K562 (cell line): ENCODE measurements around the gene OOSP3. TPM values are rescaled to one million over a fixed set of nuclear protein-coding genes. Genes with fewer than 3 reads are reported as not detected.

Experiments used
- ATAC-seq: fragments of 200-7000 bp; cut with Tn5 transposase; 3 replicates; pipeline ENCODE4 v1.9.1; 2020; ENCODE audit warnings: moderate library complexity
- BruUV-seq: library from RNA; stranded (reverse); fragments of 400-500 nt; replicated peaks from 2 replicates; lab custom pipeline; 2021; lab: Mats Ljungman, UMichigan
- CTCF ChIA-PET: fragments of 300-600 bp; formaldehyde crosslinking; extraction: SDS; loops from one replicate; lab custom pipeline; 2021; ENCODE audit warnings: low intra/inter-chr PET ratio; lab: Yijun Ruan, JAX
- POLR2A ChIA-PET: fragments of 300-600, 350-650 bp; sonication (Branson Sonifier 250); formaldehyde crosslinking; extraction: SDS; loops from one replicate; lab custom pipeline; 2021; ENCODE audit warnings: antibody characterized with exemption, inconsistent platforms; lab: Yijun Ruan, JAX
- DNase-seq, 4 experiments: peaks; one replicate each; pipeline versions ENCODE4 v3.0.0 to v3.0.0-alpha.2; 2011 to 2018; ENCODE audit warnings: low spot score in 3 of 4, mixed read lengths in 3 of 4; ENCODE audit errors: extremely low read depth in 1 of 4
- FAIRE-seq: peaks from 2 replicates; lab custom pipeline; 2011; peaks lifted over from hg19 to GRCh38; lab: Jason Lieb, UNC
- H2AFZ ChIP-seq: 2 replicates; pipeline ENCODE4 v1.6.0; 2011; ENCODE audit warnings: low read depth, low read length, control low read depth, inconsistent platforms
- H3K27ac ChIP-seq: fragments of 200-600 bp; 3 replicates; pipeline ENCODE4 v1.8.0; 2011; ENCODE audit warnings: low read depth, mild to moderate bottlenecking, control low read depth, inconsistent platforms, low read length, moderate library complexity, mixed read lengths; ENCODE audit errors: extremely low read depth
- H3K27me3 ChIP-seq, 2 experiments: fragments of 300-600 bp in 1 of 2; 2 replicates in 1 of 2; 3 replicates in 1 of 2; pipeline versions ENCODE4 v1.6.0 to v1.8.0; 2011; ENCODE audit warnings: inconsistent platforms in 2 of 2, low read length in 2 of 2, mild to moderate bottlenecking in 1 of 2, mixed read lengths in 1 of 2, moderate library complexity in 1 of 2; ENCODE audit not compliant: control insufficient read depth in 2 of 2, insufficient read depth in 2 of 2
- H3K36me3 ChIP-seq: fragments of 300-600 bp; 3 replicates; pipeline ENCODE4 v1.8.0; 2011; ENCODE audit warnings: mild to moderate bottlenecking, low read length, inconsistent platforms; ENCODE audit not compliant: control insufficient read depth, insufficient read depth
- H3K4me1 ChIP-seq, 2 experiments: fragments of 200-600 bp in 1 of 2; replicated peaks in 1 of 2; 2 replicates in 1 of 2; 3 replicates in 1 of 2; pipeline versions ENCODE4 v1.5.1 to v1.8.0; 2011; ENCODE audit warnings: inconsistent platforms in 2 of 2, low read length in 2 of 2, mild to moderate bottlenecking in 1 of 2, mixed read lengths in 1 of 2, moderate library complexity in 1 of 2; ENCODE audit not compliant: control insufficient read depth in 2 of 2, insufficient read depth in 2 of 2
- H3K4me2 ChIP-seq: 2 replicates; pipeline ENCODE4 v1.6.1; 2011; ENCODE audit warnings: low read length, control low read depth, inconsistent platforms, mixed read lengths; ENCODE audit not compliant: insufficient read depth
- H3K4me3 ChIP-seq: fragments of 200-600 bp; sonication (generic), shearing (Covaris generic); 2 replicates; pipeline ENCODE4 v1.5.1; 2016; ENCODE audit warnings: control low read depth, inconsistent platforms
- H3K79me2 ChIP-seq: fragments of 200-600 bp; 3 replicates; pipeline ENCODE4 v1.8.0; 2011; ENCODE audit warnings: low read length, inconsistent platforms; ENCODE audit not compliant: control insufficient read depth, insufficient read depth
- H3K9ac ChIP-seq, 2 experiments: 2 replicates each; pipeline versions ENCODE4 v1.6.0 to v1.6.1; 2011; ENCODE audit warnings: low read depth in 2 of 2, low read length in 2 of 2, control low read depth in 1 of 2, inconsistent platforms in 1 of 2, mild to moderate bottlenecking in 1 of 2, mixed read lengths in 1 of 2; ENCODE audit not compliant: insufficient read depth in 1 of 2
- H3K9me1 ChIP-seq: one replicate; pipeline ENCODE4 v1.6.0; 2011; ENCODE audit warnings: inconsistent platforms, mild to moderate bottlenecking, low read length, moderate library complexity; ENCODE audit not compliant: control insufficient read depth, insufficient read depth
- H3K9me3 ChIP-seq: replicated peaks from 2 replicates; pipeline ENCODE4 v1.5.1; 2011; ENCODE audit warnings: low read depth, low read length, inconsistent platforms; ENCODE audit not compliant: control insufficient read depth, insufficient read depth
- H4K20me1 ChIP-seq: replicated peaks from 2 replicates; pipeline ENCODE4 v1.6.1; 2011; ENCODE audit warnings: low read length, inconsistent platforms, mixed read lengths; ENCODE audit not compliant: control insufficient read depth, insufficient read depth
- BCOR ChIP-seq: fragments of 450-650 bp; IDR thresholded peaks from 2 replicates; pipeline ENCODE4 v1.6.1; 2016
- BDP1 ChIP-seq: IDR thresholded peaks from 3 replicates; pipeline ENCODE4 v1.6.1; 2011; ENCODE audit not compliant: insufficient read length, insufficient read depth
- CEBPB ChIP-seq: fragments of 450-650 bp; IDR thresholded peaks from 2 replicates; pipeline ENCODE4 v1.6.1; 2016; ENCODE audit warnings: missing genetic modification characterization, missing compliant biosample characterization
- ELF4 ChIP-seq: fragments of 450-650 bp; formaldehyde crosslinking; IDR thresholded peaks from 2 replicates; pipeline ENCODE4 v1.4.0; 2022; ENCODE audit warnings: missing genetic modification characterization
- GTF2E2 ChIP-seq: fragments of 200-800 bp; sonication (Bioruptor generic); IDR thresholded peaks from 2 replicates; pipeline ENCODE4 v1.6.1; 2016; ENCODE audit warnings: missing genetic modification characterization, missing compliant biosample characterization
- GTF2F1 ChIP-seq: IDR thresholded peaks from 2 replicates; pipeline ENCODE4 v1.6.1; 2011; ENCODE audit warnings: low read depth, low read length, improper control_type of control experiment
- HDAC2 ChIP-seq: fragments of 450-650 bp; IDR thresholded peaks from 2 replicates; pipeline ENCODE4 v1.6.1; 2016; ENCODE audit warnings: mild to moderate bottlenecking
- HDGF ChIP-seq: fragments of 450-650 bp; IDR thresholded peaks from 2 replicates; pipeline ENCODE4 v1.6.1; 2016
- HINFP ChIP-seq: fragments of 450-650 bp; conservative IDR thresholded peaks from 2 replicates; pipeline ENCODE4 v1.6.1; 2016; ENCODE audit warnings: missing genetic modification characterization, low read depth, mild to moderate bottlenecking, control low read depth, missing compliant biosample characterization
- JUND ChIP-seq, 2 experiments: IDR thresholded peaks; 2 replicates in 1 of 2; 3 replicates in 1 of 2; pipeline ENCODE4 v1.6.1; 2011; ENCODE audit warnings: borderline replicate concordance in 2 of 2, low read depth in 2 of 2, low read length in 2 of 2, improper control_type of control experiment in 1 of 2, missing biosample characterization in 1 of 2, missing genetic modification characterization in 1 of 2, missing genetic modification reagents in 1 of 2
- MTF1 ChIP-seq: fragments of 250-450 bp; sonication (Bioruptor Pico); IDR thresholded peaks from 2 replicates; pipeline ENCODE4 v1.9.0; 2021; ENCODE audit warnings: moderate library complexity, mild to moderate bottlenecking, inconsistent platforms, borderline replicate concordance
- SRSF1 ChIP-seq: fragments of 200-400 bp; formaldehyde crosslinking; IDR thresholded peaks from 2 replicates; pipeline ENCODE4 v1.6.1; 2017; ENCODE audit warnings: mild to moderate bottlenecking, low read depth, low read length, moderate library complexity
- SRSF7 ChIP-seq: fragments of 200-400 bp; formaldehyde crosslinking; optimal IDR thresholded peaks from 2 replicates; pipeline ENCODE3; 2017; ENCODE audit warnings: mild to moderate bottlenecking, low read depth, low read length
- U2AF1 ChIP-seq: fragments of 200-400 bp; formaldehyde crosslinking; optimal IDR thresholded peaks from 2 replicates; pipeline ENCODE3; 2017; ENCODE audit warnings: mild to moderate bottlenecking, low read depth, low read length, moderate library complexity
- ZKSCAN1 ChIP-seq: fragments of 150-350 bp; IDR thresholded peaks from 2 replicates; pipeline ENCODE4 v1.6.1; 2016; ENCODE audit warnings: low read depth, low read length
- ZNF124 ChIP-seq: sonication (generic); formaldehyde crosslinking; IDR thresholded peaks from 2 replicates; pipeline ENCODE4 v1.8.1; 2022; ENCODE audit warnings: missing genetic modification reagents
- ZNF717 ChIP-seq: fragments of 250-450 bp; sonication (Bioruptor Pico); IDR thresholded peaks from 2 replicates; pipeline ENCODE4 v1.5.0; 2021
- WGBS: fragments of 100-300 bp; shearing (Covaris generic); methylation state at CpG from one replicate; pipeline ENCODE4 v1.1.6; 2016; ENCODE audit warnings: low coverage, mixed read lengths; ENCODE audit not compliant: insufficient coverage; ENCODE audit errors: missing lambda C conversion rate; 5-methylcytosine and 5-hydroxymethylcytosine counted together
- in situ Hi-C: fragments of 300-500 bp; cut with MboI; formaldehyde crosslinking; loops from 4 replicates; pipeline ENCODE4 v1.15.0; 2018; ENCODE audit warnings: inconsistent platforms, mixed read lengths
- intact Hi-C: fragments of 100-400 bp; cut with micrococcal nuclease; formaldehyde crosslinking; loops from 2 replicates; pipeline ENCODE4 v1.14.2; 2022
- polyA plus RNA-seq, 8 experiments: library from polyadenylated mRNA; depleted of rRNA in 4 of 8; stranded (reverse) in 5 of 8; unstranded in 3 of 8; fragments of >200 nt; fragmentation: Nextera tagmentation in 2 of 8; fragmentation: Illumina TruSeq in 1 of 8; extraction: Ambion mirVana in 2 of 8; extraction: Trizol in 1 of 8; gene quantifications; 2 replicates each; pipeline versions ENCODE4 v1.2.1 to v1.2.3, GENCODE V29; 2011 to 2014; ENCODE audit warnings: inconsistent platforms in 1 of 8, missing spikeins in 1 of 8
- total RNA-seq, 7 experiments: library from RNA; depleted of rRNA in 6 of 7; stranded (reverse); fragments of >200 nt in 6 of 7; fragmentation: Illumina TruSeq in 2 of 7; extraction: Trizol in 2 of 7; gene quantifications; 2 replicates each; pipeline versions ENCODE4 v1.2.1 to v1.2.3, GENCODE V29; 2011 to 2021; ENCODE audit warnings: low replicate concordance in 1 of 7
- TF ChIP-seq, protein P1 (sequence below): fragments of 200-800 bp; sonication (Bioruptor generic); IDR thresholded peaks from 2 replicates; pipeline ENCODE4 v1.6.1; 2017; ENCODE audit warnings: missing genetic modification characterization, missing compliant biosample characterization
- TF ChIP-seq, protein P2 (sequence below): sonication (generic); formaldehyde crosslinking; IDR thresholded peaks from 2 replicates; pipeline ENCODE4 v1.9.0; 2022; ENCODE audit warnings: mild to moderate bottlenecking, missing genetic modification reagents
- TF ChIP-seq, protein P3 (sequence below): IDR thresholded peaks from 2 replicates; pipeline ENCODE4 v1.6.1; 2012; ENCODE audit warnings: low read depth, low read length, improper control_type of control experiment, borderline replicate concordance

OOSP3 gene
- total and polyA plus RNA-seq, 9 of the 15 experiments (the other 6 are each of a cell fraction or from before 2014, with no cell fraction given) = 0.09 to 0.32 (median 0.15) TPM; not detected in 6

DNA sequence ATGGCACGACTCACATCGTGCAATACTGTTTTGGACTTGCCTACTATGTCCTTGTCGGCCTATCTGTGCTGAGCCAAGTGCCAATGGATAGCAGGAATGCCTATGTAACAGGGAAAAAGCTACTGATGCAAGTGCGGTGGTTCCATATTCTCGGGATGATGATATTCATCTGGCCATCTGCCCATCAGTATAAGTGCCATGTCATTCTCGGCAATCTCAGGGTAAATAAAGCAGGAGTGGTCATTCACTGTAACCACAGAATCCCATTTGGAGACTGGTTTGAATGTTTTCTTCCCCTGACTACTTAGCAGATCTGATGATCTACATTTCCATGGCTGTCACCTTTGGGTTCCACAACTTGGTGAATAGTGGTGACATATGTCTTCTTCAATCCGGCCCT lies 20.1 kb downstream of the OOSP3 start:
- 45% methylated on average over 7 of the region's 7 CpGs for WGBS
- H4K20me1 ChIP-seq = no peaks in the 10 kb centered on the region
- H3K79me2 ChIP-seq = no peaks in the 10 kb centered on the region
- no peak overlapping the region for H3K9ac ChIP-seq
- H3K9me3 ChIP-seq = no peaks in the 10 kb centered on the region
- DNase-seq (no peak), FAIRE-seq (no peak), ATAC-seq (no peak)
- CTCF ChIA-PET = no interaction called here
- no peaks in the 10 kb centered on the region for H3K9me1 ChIP-seq
- no TSS peak for BruUV-seq
- peaks cover 0 to 4% of the 10 kb centered on the region in 2 experiments; a peak in 1 of 5 replicates for H3K4me1 ChIP-seq
- POLR2A ChIA-PET = no interaction called here
- H3K27ac ChIP-seq = no peak overlapping the region
- H3K36me3 ChIP-seq = no peaks in the 10 kb centered on the region
- H2AFZ ChIP-seq = no peak overlapping the region
- in situ Hi-C loops = no loop called here
- H3K4me3 ChIP-seq = no peak overlapping the region
- intact Hi-C loops = no loop called here
- H3K4me2 ChIP-seq = no peak overlapping the region
- no peaks in the 10 kb centered on the region for H3K27me3 ChIP-seq
- no peak for TF ChIP-seq GTF2E2 (tag)
- TF ChIP-seq, protein P1, sequence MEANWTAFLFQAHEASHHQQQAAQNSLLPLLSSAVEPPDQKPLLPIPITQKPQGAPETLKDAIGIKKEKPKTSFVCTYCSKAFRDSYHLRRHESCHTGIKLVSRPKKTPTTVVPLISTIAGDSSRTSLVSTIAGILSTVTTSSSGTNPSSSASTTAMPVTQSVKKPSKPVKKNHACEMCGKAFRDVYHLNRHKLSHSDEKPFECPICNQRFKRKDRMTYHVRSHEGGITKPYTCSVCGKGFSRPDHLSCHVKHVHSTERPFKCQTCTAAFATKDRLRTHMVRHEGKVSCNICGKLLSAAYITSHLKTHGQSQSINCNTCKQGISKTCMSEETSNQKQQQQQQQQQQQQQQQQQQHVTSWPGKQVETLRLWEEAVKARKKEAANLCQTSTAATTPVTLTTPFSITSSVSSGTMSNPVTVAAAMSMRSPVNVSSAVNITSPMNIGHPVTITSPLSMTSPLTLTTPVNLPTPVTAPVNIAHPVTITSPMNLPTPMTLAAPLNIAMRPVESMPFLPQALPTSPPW (CRISPR knock-in tag) = no peak
- TF ChIP-seq, protein P2, sequence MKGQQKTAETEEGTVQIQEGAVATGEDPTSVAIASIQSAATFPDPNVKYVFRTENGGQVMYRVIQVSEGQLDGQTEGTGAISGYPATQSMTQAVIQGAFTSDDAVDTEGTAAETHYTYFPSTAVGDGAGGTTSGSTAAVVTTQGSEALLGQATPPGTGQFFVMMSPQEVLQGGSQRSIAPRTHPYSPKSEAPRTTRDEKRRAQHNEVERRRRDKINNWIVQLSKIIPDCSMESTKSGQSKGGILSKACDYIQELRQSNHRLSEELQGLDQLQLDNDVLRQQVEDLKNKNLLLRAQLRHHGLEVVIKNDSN (CRISPR knock-in tag) = no peak
- peak; percentile 54; the same call in 1 of the 2 replicates for TF ChIP-seq HDAC2
- no peak for TF ChIP-seq ZNF124 (CRISPR knock-in tag)
- no peak for TF ChIP-seq CEBPB (tag)
- TF ChIP-seq MTF1 = no peak
- no peak for TF ChIP-seq ELF4 (CRISPR knock-in tag)
- no peak for TF ChIP-seq SRSF1
- TF ChIP-seq, protein P3, sequence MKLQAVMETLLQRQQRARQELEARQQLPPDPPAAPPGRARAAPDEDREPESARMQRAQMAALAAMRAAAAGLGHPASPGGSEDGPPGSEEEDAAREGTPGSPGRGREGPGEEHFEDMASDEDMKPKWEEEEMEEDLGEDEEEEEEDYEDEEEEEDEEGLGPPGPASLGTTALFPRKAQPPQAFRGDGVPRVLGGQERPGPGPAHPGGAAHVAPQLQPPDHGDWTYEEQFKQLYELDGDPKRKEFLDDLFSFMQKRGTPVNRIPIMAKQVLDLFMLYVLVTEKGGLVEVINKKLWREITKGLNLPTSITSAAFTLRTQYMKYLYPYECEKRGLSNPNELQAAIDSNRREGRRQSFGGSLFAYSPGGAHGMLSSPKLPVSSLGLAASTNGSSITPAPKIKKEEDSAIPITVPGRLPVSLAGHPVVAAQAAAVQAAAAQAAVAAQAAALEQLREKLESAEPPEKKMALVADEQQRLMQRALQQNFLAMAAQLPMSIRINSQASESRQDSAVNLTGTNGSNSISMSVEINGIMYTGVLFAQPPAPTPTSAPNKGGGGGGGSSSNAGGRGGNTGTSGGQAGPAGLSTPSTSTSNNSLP = no peak
- TF ChIP-seq SRSF7 = no peak
- TF ChIP-seq ZNF717 (CRISPR knock-in tag) = no peak
- TF ChIP-seq U2AF1 = no peak
- no peak for TF ChIP-seq HINFP
- no peak for TF ChIP-seq BDP1
- no peak for TF ChIP-seq GTF2F1
- peak; percentile 30; the same call in 1 of the 2 replicates for TF ChIP-seq JUND (IDR thresholded peaks at IDR 0.05; ENCODE audit: borderline replicate concordance, low read depth, low read length)
- peak; percentile 15; the same call in 1 of the 3 replicates for TF ChIP-seq JUND (tag; IDR thresholded peaks at IDR 0.05; ENCODE audit: borderline replicate concordance, low read depth, low read length)
- TF ChIP-seq ZKSCAN1 = no peak
- TF ChIP-seq HDGF = no peak
- no peak for TF ChIP-seq BCOR
